ENCODE results near the gene GBA2.

GBA2 gene

DNA sequence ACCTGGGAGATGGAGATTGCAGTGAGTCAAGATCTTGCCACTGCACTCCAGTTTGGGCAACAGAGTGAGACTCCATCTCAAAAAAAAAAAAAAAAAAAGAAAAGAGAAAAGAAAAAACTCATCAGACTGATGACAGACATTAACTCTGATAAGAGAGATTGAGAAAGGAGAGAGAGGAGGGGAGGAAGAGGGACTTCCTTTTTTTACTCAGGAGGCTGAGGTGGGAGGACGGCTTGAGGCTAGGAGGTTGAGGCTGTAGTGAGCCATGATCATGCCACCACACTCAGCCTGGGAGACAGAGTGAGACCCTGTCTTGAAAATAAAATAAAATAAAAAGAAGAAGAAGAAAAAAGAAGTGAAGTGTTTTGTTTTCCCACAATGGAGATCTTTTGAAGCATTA lies 14.8 kb upstream of the GBA2 start:
- no peak for DNase-seq

DNA sequence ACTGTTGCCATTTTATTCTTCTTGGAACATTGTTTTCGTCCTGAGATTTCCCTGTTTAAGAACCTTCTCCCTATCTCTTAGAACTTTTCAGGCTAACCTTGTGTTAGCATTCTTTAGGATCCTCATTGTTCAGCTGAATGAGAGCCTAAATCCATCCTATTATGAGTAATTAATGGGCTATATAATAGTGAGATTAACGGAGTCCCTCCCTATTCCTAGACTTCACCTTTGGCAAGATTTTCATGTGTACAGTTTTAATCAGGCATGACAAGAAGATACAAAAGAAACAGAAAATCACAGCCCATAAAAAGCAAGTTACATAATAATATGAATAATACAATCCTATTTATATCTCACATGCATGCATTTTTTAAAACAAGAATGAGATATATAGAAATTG lies 14.2 kb upstream of the GBA2 start:
- no peak for DNase-seq

DNA sequence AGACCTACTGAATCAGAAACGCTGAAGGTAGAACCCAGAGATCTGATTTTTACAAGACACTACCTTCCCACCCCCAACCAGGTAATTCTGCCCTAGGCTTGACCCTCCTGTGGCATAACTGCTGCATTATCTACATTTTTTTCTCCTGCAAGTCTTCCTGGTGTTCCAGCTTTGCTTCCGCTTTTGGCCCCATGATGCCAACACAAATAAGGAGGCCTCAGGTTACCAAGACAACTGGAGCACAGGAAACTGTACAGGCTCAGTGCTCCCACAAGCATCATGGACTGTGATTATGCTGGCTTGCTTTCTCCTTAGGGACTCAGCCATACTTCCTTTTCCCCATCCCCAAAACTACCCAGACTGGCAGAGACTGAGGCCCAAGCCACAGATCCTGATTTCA lies 11.6 kb upstream of the GBA2 start:
- DNase-seq = peak in 1 of 2 donors; percentile 19

DNA sequence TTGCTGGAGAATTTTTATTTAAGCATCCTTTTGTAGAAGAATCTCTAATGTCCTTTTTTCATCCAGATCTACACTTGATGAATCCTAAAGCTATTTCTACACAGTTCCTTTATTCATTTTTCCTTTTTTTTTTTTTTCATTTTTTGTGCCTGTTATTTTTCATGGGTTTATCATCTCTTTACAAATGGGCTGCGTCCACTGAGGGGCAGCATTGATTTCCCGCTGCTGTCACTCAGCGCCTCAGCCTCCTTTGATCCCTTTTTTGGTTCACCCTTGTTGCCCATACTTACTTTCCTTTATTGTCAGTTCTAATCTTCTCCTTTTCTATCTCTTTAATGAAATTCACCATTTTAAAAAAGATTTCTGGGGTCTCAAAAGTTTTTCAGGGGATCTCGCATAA lies 10.8 kb upstream of the GBA2 start:
- DNase-seq = no peak

DNA sequence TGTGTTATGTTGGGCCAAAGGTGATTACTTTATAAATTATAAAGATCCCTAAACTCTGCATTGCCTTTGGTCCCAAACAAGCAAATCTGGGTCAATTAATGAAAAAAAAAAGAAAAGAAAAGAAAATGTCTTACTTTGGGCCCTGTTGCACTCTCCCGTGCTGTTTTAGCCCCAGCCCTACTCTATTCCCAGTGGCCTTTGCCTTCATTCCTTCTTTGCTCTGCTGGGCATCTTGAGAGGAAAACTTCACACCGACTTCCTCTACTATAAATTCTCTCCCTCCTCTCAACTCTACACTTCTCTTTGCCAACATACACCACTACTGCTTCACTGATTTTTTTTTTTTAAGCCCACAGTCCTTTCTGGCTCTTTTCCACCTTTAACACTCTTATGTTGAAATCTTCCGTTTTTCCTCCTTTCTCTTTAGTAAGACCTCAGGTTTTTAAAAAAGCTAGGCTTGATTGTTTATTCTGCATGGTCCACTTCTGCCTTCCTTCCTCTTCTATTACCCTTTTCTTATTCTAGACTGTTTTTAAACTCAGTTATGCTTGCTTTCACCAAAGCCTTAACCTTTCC lies 9.5 kb upstream of the GBA2 start:
- DNase-seq = no peak

DNA sequence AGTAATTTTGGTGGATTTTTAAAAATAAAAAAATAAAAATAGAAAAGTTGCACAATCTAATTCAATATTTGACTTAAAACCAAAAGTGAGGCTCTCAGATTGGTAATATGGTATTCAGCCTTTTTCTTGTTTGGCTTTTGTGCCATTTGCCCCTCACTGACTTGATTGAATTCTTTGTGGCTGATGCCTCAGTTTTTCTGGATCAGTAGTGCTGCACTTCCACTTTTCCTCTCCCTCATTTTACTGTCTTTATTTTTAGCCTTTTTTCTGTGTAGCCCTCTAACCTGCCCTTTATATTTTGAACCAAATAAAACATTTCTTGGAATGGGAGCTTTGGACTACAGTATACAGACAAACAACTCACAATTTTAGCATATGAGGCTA lies 8.9 kb upstream of the GBA2 start:
- DNase-seq = no peak

DNA sequence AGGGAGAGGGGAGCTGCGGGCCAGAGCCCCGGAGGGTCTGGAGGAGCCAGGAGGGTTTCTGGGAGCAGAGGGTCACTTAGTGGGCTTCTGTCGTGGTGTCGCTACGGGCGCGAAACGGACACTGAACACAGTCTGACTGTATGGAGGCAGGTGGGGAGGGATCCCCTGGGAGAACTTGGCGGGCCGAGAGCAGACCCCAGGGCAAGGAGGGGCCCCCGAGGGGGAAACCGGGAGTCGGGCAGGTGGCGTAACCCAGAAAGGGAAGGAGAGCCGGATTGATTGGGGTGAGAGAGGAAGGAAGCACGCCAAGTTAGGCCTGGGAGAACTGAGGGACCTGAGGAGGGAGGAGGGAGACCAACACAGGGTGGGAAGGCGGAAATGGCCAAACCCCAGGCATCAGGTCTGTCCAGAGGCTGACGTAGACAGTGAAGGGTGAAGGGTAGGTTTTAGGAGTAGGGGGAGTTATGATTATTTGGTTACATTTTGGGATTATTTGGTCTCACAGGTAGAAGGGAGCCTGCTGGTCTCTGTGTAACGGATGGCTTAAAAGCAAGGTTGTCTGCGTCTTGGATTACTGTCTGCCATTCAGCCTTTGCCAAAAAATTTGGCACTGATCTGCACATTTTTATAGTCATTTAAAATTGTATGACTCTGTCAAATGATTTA lies 8.3 kb upstream of the GBA2 start:
- DNase-seq = no peak

DNA sequence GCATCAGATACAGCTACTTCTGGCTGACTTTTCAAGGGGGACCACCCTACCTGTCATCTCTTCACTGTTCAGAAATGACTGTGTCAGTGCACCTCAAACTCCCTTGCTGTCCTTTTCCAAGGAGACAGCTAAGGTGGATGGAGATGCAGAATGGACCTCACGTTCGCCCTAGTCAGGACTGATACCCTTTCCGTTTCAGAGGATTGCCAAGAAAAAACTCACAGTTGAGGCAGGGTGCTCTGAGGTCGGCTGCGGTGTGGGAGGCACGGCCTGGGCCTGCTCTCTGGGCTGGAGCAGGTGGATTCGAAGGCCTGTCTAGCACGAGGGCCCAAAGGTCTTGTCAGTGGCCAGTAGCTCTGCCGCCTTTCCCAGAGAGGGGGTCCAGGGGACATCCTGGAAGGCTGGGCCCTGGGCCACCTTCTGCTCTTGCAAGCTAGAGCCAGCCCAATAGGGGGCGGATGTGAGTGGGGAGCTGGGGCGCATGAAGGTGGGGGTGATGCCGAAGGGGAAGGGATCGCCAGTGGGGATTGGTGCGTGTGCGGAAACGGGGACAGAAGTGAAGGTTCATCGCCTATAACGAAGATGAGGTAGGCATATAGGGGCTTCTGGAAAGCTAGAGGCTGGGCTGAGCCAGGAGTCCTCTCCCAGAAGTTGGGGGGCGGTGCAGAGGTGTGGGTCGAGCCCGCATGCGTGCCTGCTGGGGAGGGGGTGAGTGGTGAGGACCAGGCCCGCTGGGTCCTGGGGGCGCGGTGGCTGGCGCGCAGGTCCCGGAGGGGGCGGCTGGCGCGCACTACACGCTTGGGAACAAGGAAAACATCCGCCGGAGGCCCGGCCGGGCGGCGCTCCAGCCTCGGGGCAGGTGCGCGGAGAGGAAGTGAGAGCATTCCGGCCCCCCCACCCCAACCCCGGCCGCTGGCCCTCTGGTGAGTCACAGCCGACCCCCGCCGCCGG lies 7.5 kb upstream of the GBA2 start:
- no peak for DNase-seq

DNA sequence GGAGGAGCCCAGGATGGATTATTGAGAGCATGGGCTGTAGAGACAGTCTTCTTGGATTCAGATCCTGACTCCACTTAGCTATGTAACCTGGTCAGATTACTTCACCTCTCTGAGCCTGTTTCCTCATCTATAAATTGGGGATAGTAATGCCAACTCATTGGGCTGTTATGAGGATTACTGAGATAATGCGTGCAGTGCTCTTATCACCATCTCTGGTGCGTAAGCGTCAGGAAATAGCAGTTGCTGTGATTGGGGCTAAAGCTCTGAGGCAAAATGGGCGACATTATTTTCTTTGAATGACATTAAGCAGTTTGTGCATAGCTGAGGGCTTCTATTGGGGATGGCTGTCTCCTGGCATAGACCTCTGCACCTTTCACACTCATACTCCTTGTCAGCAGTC lies 6.0 kb upstream of the GBA2 start:
- DNase-seq = no peak

DNA sequence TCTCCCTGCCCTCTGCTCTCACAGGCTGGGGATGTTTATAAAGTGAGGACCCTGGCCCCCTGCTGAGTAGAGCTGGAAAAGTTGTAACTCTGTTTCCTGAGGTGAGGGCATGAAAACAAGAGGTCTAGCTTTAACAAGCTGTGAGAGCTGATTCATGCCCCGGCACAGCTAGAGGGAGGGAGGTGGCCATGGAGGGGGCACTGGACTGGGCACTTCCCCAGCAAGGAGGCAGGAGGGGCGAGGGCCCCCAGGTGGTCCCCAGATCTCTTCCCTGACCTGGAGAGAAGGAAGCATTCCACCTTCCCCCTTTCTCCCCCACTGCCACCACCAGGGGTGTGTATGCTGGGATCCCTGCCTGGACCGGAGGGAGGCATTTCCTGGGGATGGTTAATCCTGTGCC lies 5.2 kb upstream of the GBA2 start, which contains the start of gene MSMP:
Gene MSMP, minus strand, starts transcription at position 13 of the 400 bp plus-strand sequence. CDS start 147 bp downstream, outside the sequence.
- DNase-seq = no peak

DNA sequence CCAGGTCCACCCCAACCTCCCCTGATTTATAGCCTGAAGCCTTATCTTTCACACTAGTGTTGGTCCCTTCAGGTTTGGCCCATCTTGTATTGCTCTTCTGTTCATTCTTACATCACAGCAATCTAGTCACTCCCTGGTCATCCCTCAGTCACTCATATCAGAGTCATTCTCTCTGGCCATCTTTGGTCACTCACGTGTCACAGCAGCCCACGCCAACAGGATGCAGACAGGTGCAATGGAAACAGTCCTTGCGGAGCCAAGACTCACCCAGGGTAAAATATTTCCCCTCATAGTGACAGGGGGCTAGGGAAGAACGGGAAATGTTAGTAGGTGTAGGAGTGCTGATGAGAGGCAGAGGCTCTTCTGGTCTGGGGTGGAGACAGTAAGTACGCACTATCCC lies 4.4 kb upstream of the GBA2 start:
- DNase-seq = no peak

DNA sequence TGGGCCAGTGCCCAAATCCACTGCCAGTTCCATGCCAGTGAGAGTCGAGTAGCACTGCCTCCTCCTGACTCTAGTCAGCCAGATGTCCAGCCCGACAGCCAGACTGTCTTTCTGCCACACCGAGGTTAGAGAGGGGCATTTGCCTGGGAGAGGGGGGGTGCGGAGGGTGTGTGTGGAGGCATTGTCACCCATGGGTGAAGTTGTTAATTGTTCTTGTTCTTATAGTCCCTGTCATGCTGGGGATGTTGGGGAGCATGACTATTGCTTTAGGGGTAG lies 1.2 kb upstream of the GBA2 start:
- no peak for DNase-seq

DNA sequence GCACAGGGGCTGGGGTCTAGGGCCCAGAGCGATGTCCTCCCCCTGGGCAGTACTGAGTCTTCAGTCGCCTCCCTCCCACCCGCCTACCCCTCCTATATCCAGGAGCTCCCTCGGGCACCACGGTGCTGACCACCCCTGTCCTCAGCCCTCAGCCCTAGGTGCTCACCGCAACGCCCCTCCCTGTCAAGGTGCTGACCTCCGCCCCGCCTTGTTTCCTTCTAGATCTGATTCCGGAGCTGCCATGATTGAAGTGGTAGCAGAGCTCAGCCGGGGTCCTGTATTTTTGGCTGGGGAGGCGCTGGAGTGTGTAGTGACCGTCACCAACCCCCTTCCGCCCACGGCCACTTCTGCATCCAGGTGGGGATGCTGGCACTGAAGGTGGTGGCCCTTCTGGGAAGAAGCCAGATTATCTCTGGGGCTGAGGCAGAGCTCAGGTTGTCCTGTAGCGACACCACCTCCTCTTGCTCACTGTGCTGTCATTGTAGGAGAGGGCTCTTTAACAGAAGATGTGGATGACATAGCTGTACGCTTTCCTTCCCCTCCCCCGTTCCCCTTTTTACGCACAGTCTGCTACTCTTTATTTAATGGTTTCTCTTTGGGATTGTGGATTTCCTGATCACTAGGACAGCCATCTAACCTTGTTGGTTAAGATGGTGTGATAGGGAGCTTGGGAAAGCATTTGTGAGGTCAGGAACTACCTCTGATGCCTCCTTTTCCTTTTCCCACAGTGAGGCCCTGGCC lies 657 bp upstream of the GBA2 start:
- DNase-seq = peak in 1 of 2 donors; percentile 18

DNA sequence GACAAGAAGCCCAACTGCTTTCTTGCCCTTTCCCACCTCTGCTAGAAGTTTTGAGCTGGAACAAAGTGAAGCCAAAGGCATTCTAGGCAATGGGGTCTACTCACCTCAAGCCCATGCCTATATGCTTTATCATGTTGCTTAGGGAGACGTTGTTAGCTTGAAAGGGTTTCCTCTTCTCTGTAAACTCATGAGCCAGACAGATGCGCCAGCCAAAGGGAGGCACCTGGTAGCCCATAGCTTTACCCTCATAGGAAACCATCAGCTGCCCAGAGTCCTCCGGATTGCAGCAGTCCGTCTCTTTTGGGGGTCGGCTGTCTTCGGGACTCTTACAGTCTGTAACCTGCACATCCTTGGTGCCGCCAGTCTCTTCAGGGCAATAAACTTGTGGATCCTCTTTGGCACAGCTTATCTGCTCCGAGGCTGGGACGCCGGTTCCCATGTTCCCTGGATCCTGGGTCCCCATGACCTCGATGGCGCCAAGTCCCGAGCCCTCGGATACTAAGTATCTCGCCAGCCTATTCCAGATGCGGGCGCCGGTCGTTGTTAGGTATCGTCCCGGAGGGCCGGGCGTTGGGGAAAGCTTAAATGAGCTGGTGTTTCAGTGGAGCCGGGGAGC lies 678 bp downstream of the GBA2 start:
- no peak for DNase-seq

DNA sequence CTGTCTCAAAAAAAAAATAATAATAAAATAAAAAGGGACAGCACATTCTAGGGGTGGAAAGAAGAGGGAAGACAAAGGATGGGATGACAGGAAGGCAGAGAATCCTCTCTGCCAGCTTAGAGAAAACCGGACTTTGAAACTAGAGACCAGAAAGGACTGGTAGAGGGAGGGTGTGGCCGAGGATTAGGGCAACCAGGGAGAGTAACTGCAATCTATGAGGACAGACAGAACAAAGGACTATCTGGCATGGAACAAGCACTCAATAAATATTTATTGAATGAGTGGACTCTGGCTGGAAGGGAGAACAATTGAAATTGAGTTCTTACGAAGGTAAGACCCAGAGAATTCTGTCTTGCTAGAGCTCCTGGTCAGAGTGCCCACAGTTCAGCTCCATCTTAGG lies 2.4 kb downstream of the GBA2 start:
- DNase-seq = no peak

DNA sequence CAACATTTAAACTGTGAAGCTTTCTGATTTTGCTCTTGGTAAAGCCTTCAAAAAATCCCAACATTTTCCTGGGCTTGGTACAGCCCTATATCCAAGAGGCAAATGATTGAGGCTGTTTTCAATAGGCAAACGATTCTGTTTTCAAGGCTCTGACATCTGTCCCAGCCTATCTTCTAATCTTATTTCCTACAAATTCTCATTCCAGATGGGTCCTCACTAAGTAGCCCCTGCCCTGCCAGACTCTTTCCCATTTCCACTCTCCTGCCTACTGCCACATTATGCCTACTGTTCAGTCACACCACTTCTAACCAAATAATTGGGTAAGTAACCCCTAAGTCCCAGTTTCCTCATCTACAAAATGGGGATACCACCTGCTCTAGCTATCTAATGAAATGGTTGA lies 3.5 kb downstream of the GBA2 start:
- no peak for DNase-seq

DNA sequence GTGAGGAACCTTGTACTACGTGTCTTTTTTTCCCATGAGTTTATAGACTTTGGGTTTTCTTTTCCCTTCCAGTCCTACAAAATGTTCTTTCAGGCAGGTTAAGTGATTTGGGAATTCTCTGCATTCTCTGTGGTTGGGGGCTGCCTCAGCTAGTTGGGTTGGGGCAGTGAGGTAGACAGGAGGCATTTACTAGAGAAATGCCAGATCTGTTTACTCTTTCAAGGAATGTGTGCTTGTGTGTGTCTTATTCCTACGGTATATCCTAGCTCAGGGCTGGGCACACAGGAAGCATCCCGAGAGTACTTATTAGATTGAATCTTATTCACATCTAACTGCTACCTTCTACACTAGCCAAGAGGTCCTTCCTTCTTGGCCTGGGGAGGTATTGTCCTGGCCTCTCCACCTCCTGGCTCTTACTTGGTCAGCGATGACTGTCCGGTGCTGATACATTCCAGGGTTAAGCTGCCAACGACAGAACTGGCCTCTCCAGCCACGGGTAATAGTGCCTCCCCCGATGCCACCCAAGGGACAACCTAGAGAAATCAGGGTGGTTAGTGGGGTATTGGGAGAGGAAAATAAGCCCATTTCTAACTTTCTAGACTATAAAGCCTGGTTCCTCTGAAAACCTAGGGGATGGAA lies 5.0 kb downstream of the GBA2 start:
- DNase-seq = no peak

DNA sequence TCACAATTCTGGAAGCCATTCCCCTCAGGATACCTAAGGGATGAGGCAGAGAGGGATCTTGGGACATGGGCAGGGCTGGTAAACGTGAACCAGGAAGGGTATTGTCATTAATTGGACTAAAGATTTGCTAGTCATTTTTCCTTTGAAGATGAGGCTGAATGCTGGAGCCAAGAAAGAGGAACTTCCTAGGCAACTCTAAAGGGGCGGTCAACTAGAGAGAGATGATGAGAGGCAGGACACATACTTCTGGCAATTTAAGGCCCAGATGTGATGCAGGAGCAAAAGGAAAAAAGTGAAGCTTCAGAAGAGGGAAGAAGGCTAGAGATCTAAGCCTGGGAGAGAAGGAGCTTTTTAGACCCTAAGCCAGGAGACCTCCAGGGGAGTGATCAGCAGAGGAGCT lies 5.6 kb downstream of the GBA2 start:
- peak in 1 of 2 donors; percentile 21 for DNase-seq

DNA sequence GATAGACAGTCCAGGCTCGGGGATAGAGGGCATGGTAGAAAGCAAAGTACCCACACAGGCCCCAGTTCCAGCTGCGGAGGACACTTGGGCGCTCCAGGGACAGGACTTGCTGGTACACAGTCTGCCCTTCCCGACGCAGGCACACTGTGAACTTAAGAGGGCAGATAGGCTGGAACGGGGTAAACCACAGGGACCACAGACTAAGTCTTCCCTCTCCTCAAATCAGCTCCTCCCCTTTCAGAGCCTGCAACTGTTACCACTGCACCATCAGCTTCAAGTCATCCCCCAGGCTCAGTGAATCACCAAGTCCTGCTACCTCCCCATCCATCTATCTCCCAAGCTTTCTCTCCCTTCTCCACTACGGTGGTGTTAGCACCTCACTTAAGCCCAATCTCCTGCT lies 7.3 kb downstream of the GBA2 start:
- DNase-seq = no peak

DNA sequence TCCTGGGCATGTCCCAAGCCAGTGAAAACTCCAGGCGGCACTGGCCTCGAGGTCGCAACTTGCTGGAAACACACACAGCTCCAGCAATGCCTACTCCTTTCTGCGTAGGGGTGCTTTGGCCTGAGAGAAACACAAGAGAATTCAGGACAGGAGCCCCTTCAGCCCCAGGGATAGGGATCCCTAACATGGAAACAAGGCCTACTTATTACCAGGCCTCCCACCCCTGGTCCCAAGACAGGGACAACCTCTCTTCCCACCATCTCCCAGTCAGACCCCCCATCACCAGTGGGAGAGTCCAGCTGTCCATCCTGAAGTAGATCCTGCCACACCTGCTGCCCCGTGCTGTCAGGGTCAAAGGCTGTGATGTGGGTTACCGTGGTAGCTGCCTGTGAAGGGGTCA lies 8.8 kb downstream of the GBA2 start:
- no peak for DNase-seq

DNA sequence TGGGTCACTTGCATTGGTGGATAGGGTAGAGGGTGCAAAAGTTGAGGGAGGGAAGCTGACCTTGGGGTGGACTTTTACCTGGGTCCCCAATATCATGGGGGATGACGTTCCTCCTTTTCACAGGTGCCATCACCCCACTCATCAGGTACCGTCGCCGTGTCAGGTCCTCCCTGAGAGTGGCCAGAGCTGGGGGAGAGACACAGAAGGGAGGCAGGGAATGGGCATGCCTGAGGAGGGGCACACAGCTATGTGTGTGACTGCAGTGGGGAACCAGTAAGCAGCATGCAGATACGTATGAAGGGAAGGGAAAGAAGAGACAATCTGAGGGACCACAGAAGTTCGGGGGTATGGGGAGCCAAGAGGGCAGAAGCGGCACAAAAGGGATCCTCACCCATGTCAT lies 10.1 kb downstream of the GBA2 start:
- no peak for DNase-seq

DNA sequence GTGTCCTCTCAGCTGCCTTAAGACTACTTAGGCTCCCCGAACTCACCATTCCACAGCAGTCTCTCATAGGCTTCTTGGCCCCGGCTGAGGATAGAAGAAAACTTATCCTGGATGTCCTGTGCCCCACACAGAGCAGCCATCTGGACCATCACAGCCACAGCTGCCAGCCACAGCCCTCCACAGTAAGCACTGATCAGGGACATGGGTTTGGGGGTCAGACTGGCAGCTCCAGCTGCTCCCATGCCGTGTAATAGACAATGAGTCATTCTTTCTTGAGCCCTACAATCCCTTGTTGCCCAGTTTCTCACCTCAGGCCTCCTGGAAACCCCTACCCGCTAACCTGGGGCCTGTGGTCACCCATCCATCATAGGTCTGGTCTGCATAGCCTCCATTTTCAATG lies 10.8 kb downstream of the GBA2 start:
- no peak for DNase-seq

DNA sequence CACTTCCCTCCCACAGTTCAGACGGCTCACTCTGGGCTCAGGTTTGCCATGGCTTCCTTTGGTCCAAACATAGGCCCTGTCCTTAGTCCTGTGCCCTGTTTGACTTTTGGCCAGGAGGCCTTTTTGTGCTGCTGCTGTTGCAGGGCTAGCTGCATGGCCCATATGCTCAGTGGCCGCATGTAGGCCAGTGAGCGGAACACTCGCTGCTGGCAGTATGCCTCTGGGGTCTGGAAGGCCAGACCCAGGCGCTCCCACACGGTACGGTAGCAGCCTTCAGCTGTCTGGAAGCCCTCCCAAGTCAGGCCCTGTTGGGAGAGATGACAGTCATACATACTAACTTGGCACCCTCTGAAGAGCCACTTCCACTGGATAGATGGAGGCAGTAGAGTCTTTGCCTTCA lies 11.9 kb downstream of the GBA2 start:
- no peak for DNase-seq
